ENCODE data around the gene KRTAP4-4. TPM values are rescaled to one million over a fixed set of nuclear protein-coding genes. Genes with fewer than 3 reads are reported as not detected.
A peak's percentile ranks its signal among the peaks of the same experiment; 100 is the strongest.

The KRTAP4-4 gene
- total and polyA plus RNA-seq, 10 of the 15 experiments (the other 5 are each of a cell fraction or from before 2014, with no cell fraction given): not detected

- H3K36me3 ChIP-seq (ENCODE audit: control insufficient read depth in 2 of 2, insufficient read depth in 2 of 2, low read length in 1 of 2): no peaks in the 10 kb centered on the region
- 28% methylated on average over 3 of the region's 3 CpGs for WGBS (ENCODE audit: insufficient coverage, insufficient replicate concordance, low lambda C conversion rate, missing lambda C conversion rate)
- H3K4me2 ChIP-seq (ENCODE audit: control insufficient read depth, insufficient read depth): no peak overlapping the region
- no peaks in the 10 kb centered on the region for H3K9me3 ChIP-seq (replicated peaks; ENCODE audit: control insufficient read depth, insufficient read depth, low read length)
- no peaks in the 10 kb centered on the region for H3K27me3 ChIP-seq (replicated peaks in 1 of 2; ENCODE audit: control insufficient read depth in 2 of 2, insufficient read depth in 2 of 2, low read length in 1 of 2)
- ChIA-PET SMC1A (ENCODE audit: uncharacterized antibody, unreplicated experiment) (no interaction called here), CTCF (no interaction called here), RAD21 (ENCODE audit: unreplicated experiment) (no interaction called here), POLR2A (no interaction called here)
- H3K4me3 ChIP-seq: no peak overlapping the region
- H3K4me1 ChIP-seq (ENCODE audit: control insufficient read depth, insufficient read depth, low read length): no peaks in the 10 kb centered on the region
- H3K9ac ChIP-seq (ENCODE audit: control insufficient read depth, insufficient read depth, low read length): no peak overlapping the region
- intact Hi-C loops (cut with micrococcal nuclease; ENCODE audit: unreplicated experiment) (no loop called here), in situ Hi-C loops (cut with MboI) (no loop called here)
- peak; percentile 35; the same call in 1 of the 2 replicates for TF ChIP-seq MTA2 (IDR thresholded peaks at IDR 0.05; ENCODE audit: low read depth)
- TF ChIP-seq TCF7 (IDR thresholded peaks at IDR 0.05; ENCODE audit: borderline replicate concordance): 0 out of 2 replicates have a peak, but pooled peaks have one; percentile 45
- TF ChIP-seq CTCF (IDR thresholded peaks at IDR 0.05 in 2 of 3, conservative IDR thresholded peaks at IDR 0.05 in 1 of 3; ENCODE audit: control insufficient read depth in 2 of 3, extremely low read depth in 1 of 3, insufficient read depth in 1 of 3, low read depth in 3 of 3, low read length in 3 of 3): no peak
- TF ChIP-seq MTA3 (IDR thresholded peaks at IDR 0.05; ENCODE audit: borderline replicate concordance, low read length): no peak
- no peak for TF ChIP-seq CBX5 (IDR thresholded peaks at IDR 0.05; ENCODE audit: low read depth)
- peak in 1 of 2 experiments; percentile 62; a peak in 1 of 4 replicates for TF ChIP-seq ETV6 (conservative IDR thresholded peaks at IDR 0.05 in 1 of 2, IDR thresholded peaks at IDR 0.05 in 1 of 2; ENCODE audit: borderline replicate concordance in 1 of 2, low read depth in 1 of 2)
- peak; percentile 76 for TF ChIP-seq JUNB (IDR thresholded peaks at IDR 0.05)
- no peaks in the 10 kb centered on the region for H3K79me2 ChIP-seq (ENCODE audit: control insufficient read depth, insufficient read depth, low read length)
- no peak for FAIRE-seq
- peak; percentile 67 for ATAC-seq
- DNase-seq (ENCODE audit: low read depth, low spot score): no peak
- H4K20me1 ChIP-seq (ENCODE audit: control insufficient read depth, insufficient read depth): no peaks in the 10 kb centered on the region
- H2AFZ ChIP-seq (ENCODE audit: control insufficient read depth, low read depth, low read length): no peak overlapping the region
- no peak overlapping the region for H3K27ac ChIP-seq (ENCODE audit: control insufficient read depth, insufficient read depth)
- BruUV-seq (replicated peaks): no TSS peak
Observed at GRCh38 chr17:41131979-41132378, 28.6 kb downstream of the KRTAP4-4 start.
